22Rv1 (cell line): ENCODE measurements around the gene LHFPL6.

ENCODE experiments used
- ZFX ChIP-seq: fragments of 450-650 bp; IDR thresholded peaks from 2 replicates; pipeline ENCODE4 v1.6.1; 2017; ENCODE audit warnings: antibody characterized with exemption, borderline replicate concordance
- TF ChIP-seq, protein P1 (sequence below): fragments of 450-650 bp; IDR thresholded peaks from 2 replicates; pipeline ENCODE4 v1.5.1; 2017; ENCODE audit warnings: mild to moderate bottlenecking

DNA sequence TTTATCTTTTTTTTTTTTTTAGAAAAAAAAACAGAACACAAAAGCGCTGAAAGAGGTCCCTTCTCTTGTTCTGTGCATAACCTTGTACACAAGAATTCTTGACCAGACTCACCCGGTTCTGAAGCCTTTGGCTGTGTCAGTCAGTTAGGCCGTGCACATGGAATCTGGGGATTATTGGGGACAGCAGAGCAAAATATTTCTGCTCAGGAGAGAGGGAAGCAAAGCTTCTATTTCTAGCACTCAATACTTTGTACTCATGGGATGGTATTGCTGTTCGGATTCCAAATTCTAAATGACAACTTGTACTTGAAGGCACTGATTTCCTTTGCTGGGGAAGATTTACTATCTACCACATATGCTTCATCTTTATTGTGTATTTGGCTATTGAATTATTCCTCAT lies 292.0 kb downstream of the LHFPL6 start:
- TF ChIP-seq, protein P1, sequence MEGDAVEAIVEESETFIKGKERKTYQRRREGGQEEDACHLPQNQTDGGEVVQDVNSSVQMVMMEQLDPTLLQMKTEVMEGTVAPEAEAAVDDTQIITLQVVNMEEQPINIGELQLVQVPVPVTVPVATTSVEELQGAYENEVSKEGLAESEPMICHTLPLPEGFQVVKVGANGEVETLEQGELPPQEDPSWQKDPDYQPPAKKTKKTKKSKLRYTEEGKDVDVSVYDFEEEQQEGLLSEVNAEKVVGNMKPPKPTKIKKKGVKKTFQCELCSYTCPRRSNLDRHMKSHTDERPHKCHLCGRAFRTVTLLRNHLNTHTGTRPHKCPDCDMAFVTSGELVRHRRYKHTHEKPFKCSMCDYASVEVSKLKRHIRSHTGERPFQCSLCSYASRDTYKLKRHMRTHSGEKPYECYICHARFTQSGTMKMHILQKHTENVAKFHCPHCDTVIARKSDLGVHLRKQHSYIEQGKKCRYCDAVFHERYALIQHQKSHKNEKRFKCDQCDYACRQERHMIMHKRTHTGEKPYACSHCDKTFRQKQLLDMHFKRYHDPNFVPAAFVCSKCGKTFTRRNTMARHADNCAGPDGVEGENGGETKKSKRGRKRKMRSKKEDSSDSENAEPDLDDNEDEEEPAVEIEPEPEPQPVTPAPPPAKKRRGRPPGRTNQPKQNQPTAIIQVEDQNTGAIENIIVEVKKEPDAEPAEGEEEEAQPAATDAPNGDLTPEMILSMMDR, result no peak
- TF ChIP-seq ZFX, result no peak
